Suprapubic skin (tissue), 4 donors: Measurements from ENCODE around the gene RNF138.

Experiments used
- EP300 ChIP-seq: sonication (generic); formaldehyde crosslinking; IDR thresholded peaks from one replicate; pipeline ENCODE4 v1.6.1; 2017; ENCODE audit warnings: antibody characterized with exemption
- POLR2AphosphoS5 ChIP-seq, 3 donors: sonication (generic); formaldehyde crosslinking; IDR thresholded peaks; one replicate each; pipeline ENCODE4 v1.6.1; 2017; ENCODE audit warnings: antibody characterized with exemption in 3 of 3
- TF ChIP-seq, protein P1 (sequence below), 2 donors: fragments of 200-600 bp in 1 of 2; fragments of 450-650 bp in 1 of 2; sonication (generic) in 1 of 2; IDR thresholded peaks; one replicate each; pipeline ENCODE4 v1.5.1; 2016 to 2019; ENCODE audit warnings: antibody characterized with exemption in 2 of 2, mild to moderate bottlenecking in 1 of 2, moderate library complexity in 1 of 2

DNA sequence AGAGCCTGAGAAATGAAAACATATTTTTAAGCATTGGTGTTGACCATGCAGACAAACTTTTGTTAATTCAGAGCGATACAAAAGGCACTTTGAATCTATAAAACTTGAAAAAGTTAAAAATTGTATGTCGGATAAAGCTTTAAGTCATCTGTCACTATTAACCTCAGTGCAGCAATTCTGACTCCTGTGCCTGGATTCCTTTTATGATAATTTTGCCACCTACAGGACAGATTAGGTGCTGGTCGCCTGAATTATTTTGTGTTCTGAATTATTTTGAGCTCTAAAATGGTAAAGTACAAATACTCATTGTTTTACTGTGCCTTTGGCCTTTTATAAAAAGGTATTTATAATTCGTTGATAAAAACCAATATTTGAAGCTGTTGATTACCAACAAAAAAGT is 19.4 kb upstream of the RNF138 start:
- TF ChIP-seq, protein P1, sequence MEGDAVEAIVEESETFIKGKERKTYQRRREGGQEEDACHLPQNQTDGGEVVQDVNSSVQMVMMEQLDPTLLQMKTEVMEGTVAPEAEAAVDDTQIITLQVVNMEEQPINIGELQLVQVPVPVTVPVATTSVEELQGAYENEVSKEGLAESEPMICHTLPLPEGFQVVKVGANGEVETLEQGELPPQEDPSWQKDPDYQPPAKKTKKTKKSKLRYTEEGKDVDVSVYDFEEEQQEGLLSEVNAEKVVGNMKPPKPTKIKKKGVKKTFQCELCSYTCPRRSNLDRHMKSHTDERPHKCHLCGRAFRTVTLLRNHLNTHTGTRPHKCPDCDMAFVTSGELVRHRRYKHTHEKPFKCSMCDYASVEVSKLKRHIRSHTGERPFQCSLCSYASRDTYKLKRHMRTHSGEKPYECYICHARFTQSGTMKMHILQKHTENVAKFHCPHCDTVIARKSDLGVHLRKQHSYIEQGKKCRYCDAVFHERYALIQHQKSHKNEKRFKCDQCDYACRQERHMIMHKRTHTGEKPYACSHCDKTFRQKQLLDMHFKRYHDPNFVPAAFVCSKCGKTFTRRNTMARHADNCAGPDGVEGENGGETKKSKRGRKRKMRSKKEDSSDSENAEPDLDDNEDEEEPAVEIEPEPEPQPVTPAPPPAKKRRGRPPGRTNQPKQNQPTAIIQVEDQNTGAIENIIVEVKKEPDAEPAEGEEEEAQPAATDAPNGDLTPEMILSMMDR (IDR thresholded peaks at IDR 0.05): no peak
- TF ChIP-seq EP300 (no peak), POLR2AphosphoS5 (IDR thresholded peaks at IDR 0.05) (no peak)
